Neuronal stem cell (in vitro differentiated cells): ENCODE results near the gene TMA7B.

Experiments used
- DNase-seq: peaks from one replicate; pipeline ENCODE4 v3.0.0-alpha.2; 2013; ENCODE audit warnings: low spot score
- H2AFZ ChIP-seq: one replicate; pipeline ENCODE4 v1.6.1; 2013; ENCODE audit warnings: mild to moderate bottlenecking, low read length, inconsistent platforms
- H2AK5ac ChIP-seq: 2 replicates; pipeline ENCODE4 v1.6.1; 2013; ENCODE audit warnings: low read depth, mild to moderate bottlenecking, inconsistent platforms, low read length, moderate library complexity, mixed read lengths
- H2BK120ac ChIP-seq: 2 replicates; pipeline ENCODE4 v1.6.1; 2013; ENCODE audit warnings: low read depth, mild to moderate bottlenecking, inconsistent platforms, low read length, moderate library complexity, mixed read lengths
- H2BK12ac ChIP-seq: one replicate; pipeline ENCODE4 v1.6.1; 2013; ENCODE audit warnings: low read length, inconsistent platforms
- H2BK15ac ChIP-seq: 2 replicates; pipeline ENCODE4 v1.6.1; 2013; ENCODE audit warnings: mild to moderate bottlenecking, low read length, inconsistent platforms, mixed read lengths
- H2BK5ac ChIP-seq: one replicate; pipeline ENCODE4 v1.6.1; 2013; ENCODE audit warnings: inconsistent platforms, mild to moderate bottlenecking, low read length, moderate library complexity
- H3K14ac ChIP-seq: one replicate; pipeline ENCODE4 v1.6.1; 2013; ENCODE audit warnings: low read length, inconsistent platforms
- H3K18ac ChIP-seq: 2 replicates; pipeline ENCODE4 v1.6.1; 2013; ENCODE audit warnings: low read length, inconsistent platforms
- H3K23ac ChIP-seq: 2 replicates; pipeline ENCODE4 v1.6.1; 2013; ENCODE audit warnings: low read depth, mild to moderate bottlenecking, mixed read lengths, low read length, inconsistent platforms; ENCODE audit not compliant: poor library complexity
- H3K27ac ChIP-seq: replicated peaks from 3 replicates; pipeline ENCODE4 v1.5.1; 2013; ENCODE audit warnings: low read length, inconsistent platforms
- H3K27me3 ChIP-seq, 3 experiments: 2 replicates each; pipeline ENCODE4 v1.6.1; 2013; ENCODE audit warnings: low read length in 3 of 3, mild to moderate bottlenecking in 2 of 3, inconsistent platforms in 1 of 3, low read depth in 1 of 3, mixed read lengths in 1 of 3, moderate library complexity in 1 of 3; ENCODE audit not compliant: control insufficient read depth in 3 of 3, insufficient read depth in 3 of 3
- H3K36me3 ChIP-seq, 2 donors: replicated peaks in 1 of 2; 2 replicates each; pipeline ENCODE4 v1.6.1; 2013; ENCODE audit warnings: low read length in 2 of 2; ENCODE audit not compliant: control insufficient read depth in 2 of 2, insufficient read depth in 2 of 2
- H3K4ac ChIP-seq: 2 replicates; pipeline ENCODE4 v1.6.1; 2013; ENCODE audit warnings: inconsistent platforms, mild to moderate bottlenecking, low read length, moderate library complexity
- H3K4me1 ChIP-seq, 2 donors: 1 replicate in 1 of 2; 2 replicates in 1 of 2; pipeline ENCODE4 v1.6.1; 2013; ENCODE audit warnings: low read length in 2 of 2, low read depth in 1 of 2; ENCODE audit not compliant: control insufficient read depth in 2 of 2, insufficient read depth in 1 of 2
- H3K4me2 ChIP-seq: one replicate; pipeline ENCODE4 v1.6.1; 2013; ENCODE audit warnings: mild to moderate bottlenecking, low read length, inconsistent platforms; ENCODE audit not compliant: insufficient read depth, poor library complexity, severe bottlenecking
- H3K4me3 ChIP-seq, 2 donors: 2 replicates each; pipeline ENCODE4 v1.5.1; 2013; ENCODE audit warnings: low read length in 2 of 2, mild to moderate bottlenecking in 2 of 2, inconsistent platforms in 1 of 2, moderate library complexity in 1 of 2
- H3K79me1 ChIP-seq: one replicate; pipeline ENCODE4 v1.6.1; 2013; ENCODE audit warnings: low read depth, mild to moderate bottlenecking, inconsistent platforms, low read length, moderate library complexity
- H3K9ac ChIP-seq: one replicate; pipeline ENCODE4 v1.6.1; 2013; ENCODE audit warnings: mild to moderate bottlenecking, low read depth, low read length, inconsistent platforms; ENCODE audit not compliant: poor library complexity
- H3K9me3 ChIP-seq, 2 donors: replicated peaks in 1 of 2; 2 replicates each; pipeline versions ENCODE3 to v1.6.1; 2013; ENCODE audit warnings: low read length in 2 of 2, mild to moderate bottlenecking in 2 of 2, inconsistent platforms in 1 of 2, low read depth in 1 of 2, mixed read lengths in 1 of 2, moderate library complexity in 1 of 2; ENCODE audit not compliant: control insufficient read depth in 2 of 2, insufficient read depth in 1 of 2
- H4K8ac ChIP-seq: one replicate; pipeline ENCODE4 v1.6.1; 2013; ENCODE audit warnings: low read depth, mild to moderate bottlenecking, inconsistent platforms, low read length, moderate library complexity
- H4K91ac ChIP-seq: one replicate; pipeline ENCODE4 v1.6.1; 2013; ENCODE audit warnings: low read length, low read depth, mild to moderate bottlenecking, inconsistent platforms; ENCODE audit not compliant: poor library complexity
- WGBS, 2 donors: extraction: QIAGEN DNeasy Blood & Tissue Kit; methylation state at CpG; one replicate each; pipeline ENCODE4 v1.1.7; 2013; ENCODE audit warnings: missing lambda C conversion rate in 2 of 2, mixed read lengths in 1 of 2; ENCODE audit not compliant: insufficient read length in 2 of 2, insufficient replicate concordance in 1 of 2; ENCODE audit errors: extremely low coverage in 2 of 2; 5-methylcytosine and 5-hydroxymethylcytosine counted together

The TMA7B gene

GRCh38 chr22:39966470-39966869 is 6.3 kb downstream of the TMA7B start:
- Histone ChIP-seq H3K4me1 (peaks cover 0 to 11% of the 10 kb centered on the region in 2 donors), H2AFZ (no peak overlapping the region), H2BK120ac (no peak overlapping the region), H3K27ac (no peak overlapping the region), H3K9ac (no peak overlapping the region), H3K4me2 (no peak overlapping the region), H3K4ac (no peak overlapping the region), H3K36me3 (no peaks in the 10 kb centered on the region), H3K27me3 (peaks cover 0 to 7% (median 0%) of the 10 kb centered on the region in 3 experiments), H3K23ac (no peak overlapping the region), H3K18ac (no peak overlapping the region), H4K8ac (no peak overlapping the region), H2BK5ac (no peak overlapping the region), H3K14ac (no peak overlapping the region), H4K91ac (no peak overlapping the region), H2BK15ac (no peak overlapping the region), H3K4me3 (no peak overlapping the region), H2AK5ac (no peak overlapping the region), H2BK12ac (no peak overlapping the region), H3K9me3 (no peaks in the 10 kb centered on the region), H3K79me1 (no peaks in the 10 kb centered on the region)
- no peak for DNase-seq
- WGBS, 2 donors: no CpG with 5 or more reads among the region's 2 CpGs

GRCh38 chr22:39967103-39967829 is 7.1 kb downstream of the TMA7B start:
- Histone ChIP-seq H4K8ac (no peak overlapping the region), H4K91ac (no peak overlapping the region), H3K4me2 (no peak overlapping the region), H3K4me1 (peaks cover 0 to 11% of the 10 kb centered on the region in 2 donors), H2AFZ (no peak overlapping the region), H3K9ac (no peak overlapping the region), H3K27me3 (peaks cover 0 to 6% (median 0%) of the 10 kb centered on the region in 3 experiments), H2BK120ac (no peak overlapping the region), H3K4ac (no peak overlapping the region), H2BK5ac (no peak overlapping the region), H2AK5ac (no peak overlapping the region), H3K18ac (no peak overlapping the region), H2BK15ac (no peak overlapping the region), H3K79me1 (no peaks in the 10 kb centered on the region), H3K4me3 (no peak overlapping the region), H3K9me3 (no peaks in the 10 kb centered on the region), H3K23ac (no peak overlapping the region), H2BK12ac (no peak overlapping the region), H3K36me3 (no peaks in the 10 kb centered on the region), H3K14ac (no peak overlapping the region), H3K27ac (no peak overlapping the region)
- no CpG with 5 or more reads among the region's 9 CpGs for WGBS, 2 donors
- no peak for DNase-seq

GRCh38 chr22:39967996-39968972 is 8.1 kb downstream of the TMA7B start:
- H2BK120ac ChIP-seq: no peak overlapping the region
- peak overlapping the region; percentile 85 for H3K18ac ChIP-seq
- H4K91ac ChIP-seq: no peak overlapping the region
- H4K8ac ChIP-seq: no peak overlapping the region
- H3K4me1 ChIP-seq: peaks cover 0 to 18% of the 10 kb centered on the region in 2 donors
- peaks cover 0 to 6% (median 0%) of the 10 kb centered on the region in 3 experiments for H3K27me3 ChIP-seq
- no peaks in the 10 kb centered on the region for H3K36me3 ChIP-seq
- no peak overlapping the region for H3K4me3 ChIP-seq
- H3K9ac ChIP-seq: no peak overlapping the region
- no peak overlapping the region for H2BK12ac ChIP-seq
- no peak overlapping the region for H2AFZ ChIP-seq
- peak overlapping the region; percentile 42 for H3K14ac ChIP-seq
- peak; percentile 41 for DNase-seq
- H3K23ac ChIP-seq: no peak overlapping the region
- no peak overlapping the region for H3K4ac ChIP-seq
- no peak overlapping the region for H2BK5ac ChIP-seq
- no peaks in the 10 kb centered on the region for H3K79me1 ChIP-seq
- no peak overlapping the region for H3K4me2 ChIP-seq
- WGBS, 2 donors: no CpG with 5 or more reads among the region's 20 CpGs
- H3K27ac ChIP-seq: no peak overlapping the region
- H3K9me3 ChIP-seq: no peaks in the 10 kb centered on the region
- peak overlapping the region; percentile 75 for H2BK15ac ChIP-seq
- H2AK5ac ChIP-seq: no peak overlapping the region

GRCh38 chr22:39970742-39971141 is 10.5 kb downstream of the TMA7B start:
- H3K4ac ChIP-seq: no peak overlapping the region
- H2BK120ac ChIP-seq: no peak overlapping the region
- H3K9ac ChIP-seq: no peak overlapping the region
- no peaks in the 10 kb centered on the region for H3K79me1 ChIP-seq
- no peak overlapping the region for H3K23ac ChIP-seq
- DNase-seq: no peak
- no CpG with 5 or more reads among the region's 10 CpGs for WGBS, 2 donors
- H2BK12ac ChIP-seq: no peak overlapping the region
- no peak overlapping the region for H2BK15ac ChIP-seq
- no peak overlapping the region for H3K18ac ChIP-seq
- no peak overlapping the region for H3K14ac ChIP-seq
- no peak overlapping the region for H2AK5ac ChIP-seq
- no peaks in the 10 kb centered on the region for H3K9me3 ChIP-seq
- no peak overlapping the region for H4K91ac ChIP-seq
- H3K27ac ChIP-seq: no peak overlapping the region
- peaks cover 0 to 15% (median 0%) of the 10 kb centered on the region in 3 experiments for H3K27me3 ChIP-seq
- no peak overlapping the region for H2AFZ ChIP-seq
- H2BK5ac ChIP-seq: peak overlapping the region; percentile 31
- H4K8ac ChIP-seq: no peak overlapping the region
- peaks cover 0 to 20% of the 10 kb centered on the region in 2 donors for H3K4me1 ChIP-seq
- H3K36me3 ChIP-seq: no peaks in the 10 kb centered on the region
- H3K4me3 ChIP-seq: no peak overlapping the region
- no peak overlapping the region for H3K4me2 ChIP-seq
